ENCODE measurements around the gene SELP.

SELP gene

GRCh38 chr1:169572187-169572586, 57.7 kb downstream of the SELP start:
- DNase-seq: no peak

GRCh38 chr1:169571450-169571849, 58.5 kb downstream of the SELP start:
- no peak for DNase-seq

GRCh38 chr1:169570172-169570574, 59.8 kb downstream of the SELP start:
- DNase-seq: no peak

- DNase-seq: no peak
Observed at GRCh38 chr1:169568497-169568896, 61.4 kb downstream of the SELP start.

- DNase-seq: no peak
Observed at GRCh38 chr1:169565335-169566271, 64.3 kb downstream of the SELP start.

GRCh38 chr1:169563650-169564049, 66.3 kb downstream of the SELP start:
- no peak for DNase-seq

- DNase-seq: no peak
Observed at GRCh38 chr1:169563019-169563615, 66.8 kb downstream of the SELP start.

GRCh38 chr1:169561692-169562091, 68.2 kb downstream of the SELP start:
- DNase-seq: no peak

GRCh38 chr1:169557131-169557530, 72.8 kb downstream of the SELP start:
- DNase-seq: no peak

GRCh38 chr1:169550294-169550693, 79.6 kb downstream of the SELP start:
- no peak for DNase-seq

- no peak for DNase-seq
Observed at GRCh38 chr1:169548282-169548681, 81.6 kb downstream of the SELP start.

DNA sequence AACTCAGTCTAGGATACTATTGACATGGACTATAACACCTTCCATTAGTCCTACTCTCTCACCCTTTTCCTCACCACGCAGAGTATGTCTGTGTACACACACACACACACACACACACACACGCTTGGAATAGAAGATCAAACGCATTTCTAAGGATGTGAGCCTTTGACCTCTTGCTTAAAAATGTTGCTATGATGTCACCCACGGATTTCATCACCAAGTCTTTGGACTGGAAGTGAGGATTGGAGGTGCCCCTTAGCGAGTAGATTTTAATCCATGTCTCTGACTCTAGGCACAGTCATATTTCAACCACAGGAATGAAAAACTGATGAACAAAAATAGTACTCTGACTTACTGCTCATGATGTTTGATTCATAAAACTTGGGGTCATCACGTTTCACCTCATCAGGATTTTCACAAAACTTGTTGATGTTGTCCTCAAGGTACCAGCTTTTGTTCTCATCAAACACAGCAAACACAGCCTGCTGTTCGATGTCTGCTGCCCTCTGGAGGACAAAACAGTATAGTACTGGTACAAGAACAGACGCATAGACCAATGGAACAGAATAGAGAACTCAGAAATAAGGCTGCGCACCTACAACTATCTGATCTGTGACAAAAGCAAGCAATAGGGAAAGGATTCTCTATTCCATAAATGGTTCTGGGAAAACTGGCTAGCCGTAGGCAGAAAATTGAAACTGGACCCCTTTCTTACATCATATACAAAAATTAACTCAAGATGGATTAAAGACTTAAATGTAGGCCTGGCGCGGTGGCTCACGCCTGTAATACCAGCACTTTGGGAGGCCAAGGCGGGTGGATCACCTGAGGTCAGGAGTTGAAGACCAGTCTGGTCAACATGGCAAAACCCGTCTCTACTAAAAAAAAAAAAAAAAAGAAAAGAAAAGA, 83.6 kb downstream of the SELP start:
- DNase-seq: peak; percentile 5

- no peak for DNase-seq
Observed at GRCh38 chr1:169545472-169545871, 84.5 kb downstream of the SELP start.

DNA sequence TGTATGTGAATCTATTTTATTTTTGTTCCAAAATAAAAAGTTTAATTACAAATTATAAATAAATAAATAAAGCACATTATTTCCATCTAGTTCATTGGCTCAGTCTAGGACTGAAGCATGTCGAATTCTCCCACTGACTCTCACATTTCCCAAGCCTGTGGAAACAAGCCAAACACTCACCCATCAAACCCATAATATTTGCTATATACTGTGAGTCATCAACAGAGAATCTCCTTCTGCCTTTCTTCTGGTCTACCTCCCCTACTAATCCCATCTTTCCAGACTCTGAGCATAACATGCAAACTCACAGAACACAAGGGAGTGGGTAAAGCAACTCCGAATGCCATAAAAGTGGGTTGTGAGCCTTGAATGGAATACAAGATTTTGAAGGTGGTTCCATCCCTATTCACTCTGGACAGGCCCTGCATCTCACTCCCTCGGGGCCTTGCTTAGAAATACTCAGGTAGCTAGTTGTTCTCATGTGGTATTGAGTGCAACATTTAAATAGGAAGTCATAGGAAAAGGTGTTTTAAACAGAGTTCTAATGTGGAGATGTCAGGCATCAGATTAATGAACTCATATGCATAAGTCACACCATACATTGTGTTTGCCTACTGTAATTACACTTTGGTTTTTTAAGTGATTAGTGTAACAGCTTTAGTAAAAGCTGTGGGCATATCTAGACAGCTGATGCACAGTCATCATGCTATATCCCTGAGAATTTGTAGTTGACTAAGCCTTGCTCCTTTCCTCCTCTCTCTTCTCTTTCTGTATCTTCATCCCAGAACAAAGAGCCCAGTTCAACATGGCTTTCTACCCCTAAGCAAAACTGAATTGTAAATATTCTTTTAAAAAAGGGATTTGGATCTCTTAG, 90.7 kb downstream of the SELP start:
- DNase-seq: no peak

All from NCI-H2029 treated with DMSO at 0.1 percent for 48 hours (cell line).